Measurements from ENCODE around the gene PPP1R9B.

PPP1R9B gene

GRCh38 chr17:50187751-50188530 is 37.5 kb upstream of the PPP1R9B start:
- no peak for DNase-seq (ENCODE audit: low spot score)

DNA sequence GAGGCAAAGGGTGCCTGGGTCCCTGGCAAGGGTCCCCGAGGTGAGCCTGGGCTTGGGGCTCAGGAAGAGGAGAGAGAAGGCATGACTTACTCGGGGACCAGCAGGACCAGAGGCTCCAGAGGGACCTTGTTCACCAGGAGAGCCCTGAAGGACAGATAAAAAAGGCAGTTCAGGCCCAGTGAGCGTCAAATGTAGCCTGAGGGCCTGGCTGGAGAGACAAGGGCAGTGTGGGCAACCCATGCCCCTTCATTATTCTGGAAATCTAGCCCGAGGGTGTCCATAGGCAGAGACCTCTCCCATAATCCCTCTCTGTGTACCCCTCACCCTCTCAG is 36.9 kb upstream of the PPP1R9B start:
- no peak for DNase-seq (ENCODE audit: low spot score)

DNA sequence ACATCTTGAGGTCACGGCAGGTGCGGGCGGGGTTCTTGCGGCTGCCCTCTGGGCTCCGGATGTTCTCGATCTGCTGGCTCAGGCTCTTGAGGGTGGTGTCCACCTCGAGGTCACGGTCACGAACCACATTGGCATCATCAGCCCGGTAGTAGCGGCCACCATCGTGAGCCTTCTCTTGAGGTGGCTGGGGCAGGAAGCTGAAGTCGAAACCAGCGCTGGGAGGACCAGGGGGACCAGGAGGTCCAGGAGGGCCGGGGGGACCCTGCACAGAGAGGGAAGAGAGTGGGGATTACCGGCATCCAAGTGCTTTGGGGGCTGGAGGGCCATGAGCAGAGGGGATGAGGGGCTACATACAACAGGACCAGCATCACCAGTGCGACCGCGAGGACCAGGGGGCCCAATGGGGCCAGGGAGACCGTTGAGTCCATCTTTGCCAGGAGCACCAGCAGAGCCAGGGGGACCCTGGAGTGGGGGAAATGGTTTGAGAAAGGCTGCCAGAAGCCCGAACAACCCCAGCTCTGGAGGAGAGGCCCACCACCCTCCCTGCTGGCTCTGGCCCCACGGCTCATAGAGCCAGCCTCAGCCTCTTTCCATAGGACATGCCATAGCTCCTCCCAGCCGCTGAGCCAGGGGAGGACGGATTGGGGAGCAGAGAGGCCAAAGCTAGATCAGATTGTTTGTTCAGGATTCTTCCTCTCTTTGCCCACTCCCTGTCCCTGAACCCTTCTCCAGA is 36.4 kb upstream of the PPP1R9B start:
- no peak for DNase-seq (ENCODE audit: low spot score)

DNA sequence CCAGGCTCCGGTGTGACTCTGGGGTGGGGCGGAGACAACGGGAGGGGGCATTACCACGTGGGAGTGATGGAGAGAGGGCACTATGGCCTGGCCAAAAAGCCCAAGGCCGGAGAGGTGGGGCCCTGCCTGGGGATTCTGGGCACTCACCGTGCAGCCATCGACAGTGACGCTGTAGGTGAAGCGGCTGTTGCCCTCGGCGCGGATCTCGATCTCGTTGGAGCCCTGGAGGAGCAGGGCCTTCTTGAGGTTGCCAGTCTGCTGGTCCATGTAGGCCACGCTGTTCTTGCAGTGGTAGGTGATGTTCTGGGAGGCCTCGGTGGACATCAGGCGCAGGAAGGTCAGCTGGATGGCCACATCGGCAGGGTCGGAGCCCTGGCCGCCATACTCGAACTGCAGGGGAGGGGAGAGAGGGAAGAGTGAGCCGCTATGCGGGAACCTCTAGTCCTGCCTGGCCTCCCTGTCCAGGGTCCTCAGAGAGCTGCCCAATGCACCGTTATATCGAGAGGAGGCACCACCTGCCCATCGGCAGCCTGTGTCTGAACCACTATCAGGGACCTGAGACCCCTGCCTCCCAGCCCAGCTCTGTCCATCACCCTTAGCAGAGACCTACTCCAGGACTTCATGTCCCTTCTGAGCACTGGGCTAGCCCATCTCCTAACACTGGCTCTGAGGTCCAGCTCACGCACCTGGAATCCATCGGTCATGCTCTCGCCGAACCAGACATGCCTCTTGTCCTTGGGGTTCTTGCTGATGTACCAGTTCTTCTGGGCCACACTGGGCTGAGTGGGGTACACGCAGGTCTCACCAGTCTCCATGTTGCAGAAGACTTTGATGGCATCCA is 35.4 kb upstream of the PPP1R9B start:
- DNase-seq (ENCODE audit: low spot score) = no peak

DNA sequence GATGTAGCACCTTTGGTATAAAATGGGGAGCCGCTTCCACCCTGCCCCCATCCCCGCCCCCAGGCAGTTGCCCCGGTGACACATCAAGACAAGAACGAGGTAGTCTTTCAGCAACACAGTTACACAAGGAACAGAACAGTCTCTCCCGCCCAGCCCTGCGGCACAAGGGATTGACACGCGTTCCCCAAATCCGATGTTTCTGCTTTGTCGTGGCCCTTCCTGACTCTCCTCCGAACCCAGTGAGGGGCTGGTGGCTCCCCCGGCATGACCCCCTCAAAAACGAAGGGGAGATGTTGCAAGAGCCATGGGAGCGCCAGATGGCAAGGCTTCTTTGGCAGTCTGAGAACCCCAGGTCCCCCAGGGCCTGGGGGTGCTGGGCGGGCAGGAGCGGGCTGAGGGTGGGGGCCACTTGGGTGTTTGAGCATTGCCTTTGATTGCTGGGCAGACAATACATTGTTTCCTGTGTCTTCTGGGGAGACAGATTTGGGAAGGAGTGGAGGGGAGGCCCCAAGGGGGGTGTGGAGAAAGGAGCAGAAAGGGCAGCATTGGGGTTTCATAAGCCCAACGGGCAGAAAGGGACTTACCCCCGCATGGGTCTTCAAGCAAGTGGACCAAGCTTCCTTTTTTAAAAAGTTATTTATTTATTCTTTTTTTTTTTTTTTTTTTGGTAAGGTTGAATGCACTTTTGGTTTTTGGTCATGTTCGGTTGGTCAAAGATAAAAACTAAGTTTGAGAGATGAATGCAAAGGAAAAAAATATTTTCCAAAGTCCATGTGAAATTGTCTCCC is 34.3 kb upstream of the PPP1R9B start:
- DNase-seq (ENCODE audit: low spot score) = no peak

DNA sequence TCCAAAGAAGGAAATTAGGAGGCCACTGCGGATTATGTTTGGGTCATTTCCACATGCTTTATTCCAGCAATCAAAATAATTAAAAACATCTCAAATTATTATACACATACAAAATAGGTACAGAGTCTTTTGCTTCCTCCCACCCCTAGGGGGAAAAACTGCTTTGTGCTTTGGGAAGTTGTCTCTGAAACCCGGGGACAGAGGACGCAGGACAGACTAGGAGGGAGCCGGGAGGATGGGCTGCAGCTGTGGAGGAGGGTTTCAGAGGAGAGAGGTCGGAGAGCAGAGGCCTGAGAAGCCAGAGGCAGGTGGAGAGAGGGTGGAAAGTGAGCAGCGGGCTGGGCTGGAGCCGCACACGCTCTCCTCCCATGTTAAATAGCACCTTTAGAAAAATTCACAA is 33.6 kb upstream of the PPP1R9B start:
- DNase-seq (ENCODE audit: low spot score) = no peak

GRCh38 chr17:50183421-50183994 is 33.0 kb upstream of the PPP1R9B start:
- no peak for DNase-seq (ENCODE audit: low spot score)

- DNase-seq (ENCODE audit: low spot score) = no peak
Measured at GRCh38 chr17:50182783-50183420, 32.4 kb upstream of the PPP1R9B start.

DNA sequence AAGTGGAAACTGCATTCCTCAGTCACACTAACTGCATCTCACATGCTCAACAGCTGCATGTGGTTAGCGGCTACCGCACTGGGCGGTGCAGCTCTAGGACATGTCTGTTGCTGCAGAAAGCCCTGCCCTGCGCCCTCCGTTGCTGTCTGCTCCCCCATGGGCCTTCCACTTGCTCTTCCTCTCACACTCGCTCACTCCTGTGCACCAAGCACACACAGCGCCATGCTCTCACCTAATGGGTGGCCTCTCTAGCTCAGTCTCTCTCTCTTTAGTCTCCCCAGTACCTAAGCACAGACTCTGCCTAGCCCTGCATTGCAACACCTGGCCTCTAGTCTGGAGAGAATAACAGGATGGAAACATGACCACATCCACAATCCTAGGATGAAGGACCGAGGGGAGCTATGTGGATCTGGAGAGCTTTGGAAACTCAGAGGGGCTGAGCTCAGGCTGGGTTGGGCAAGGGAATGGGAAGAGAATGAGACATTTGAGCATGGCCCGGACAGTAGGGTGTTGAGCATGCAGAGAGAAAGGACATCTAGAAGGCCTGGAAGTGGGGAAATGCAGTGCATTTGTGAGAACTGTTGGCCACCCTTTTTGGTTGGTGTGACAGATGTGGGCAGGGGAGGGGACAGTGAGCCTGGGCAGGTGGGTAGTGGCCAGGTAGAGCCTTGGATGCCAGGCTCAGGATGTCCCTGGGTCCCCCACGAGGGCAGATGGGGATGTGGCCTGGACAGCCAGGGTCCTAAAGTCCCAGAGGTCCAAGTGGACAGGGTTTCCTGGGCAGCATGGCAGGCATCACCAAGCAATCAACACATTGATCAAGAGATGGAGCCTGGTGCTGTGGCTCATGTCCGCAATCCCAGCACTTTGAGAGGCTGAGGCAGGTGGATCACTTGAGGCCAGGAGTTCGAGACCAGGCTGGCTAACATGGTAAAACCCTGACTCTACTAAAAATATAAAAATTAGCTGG is 31.4 kb upstream of the PPP1R9B start:
- no peak for DNase-seq (ENCODE audit: low spot score)

DNA sequence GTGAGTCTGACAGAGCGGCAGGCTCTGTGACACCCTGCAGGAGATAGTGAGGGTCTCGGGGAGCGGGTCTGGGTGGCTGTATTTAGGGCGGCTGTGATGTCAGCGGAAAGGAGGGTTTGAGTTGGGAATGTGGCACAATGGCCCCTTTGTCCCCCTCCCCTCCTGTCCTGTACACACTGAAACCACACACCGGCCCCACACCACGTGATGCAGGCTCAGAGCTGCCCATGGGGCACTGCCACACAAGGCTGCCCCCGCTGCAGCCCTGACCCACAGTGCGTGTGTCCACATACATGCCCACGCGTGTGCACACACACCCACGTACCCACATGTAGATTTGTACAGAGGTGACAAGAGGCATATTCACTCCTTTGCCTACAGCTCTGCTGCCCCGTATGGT is 30.7 kb upstream of the PPP1R9B start:
- no peak for DNase-seq (ENCODE audit: low spot score)

- no peak for DNase-seq (ENCODE audit: low spot score)
Measured at GRCh38 chr17:50180620-50181019, 30.1 kb upstream of the PPP1R9B start.

DNA sequence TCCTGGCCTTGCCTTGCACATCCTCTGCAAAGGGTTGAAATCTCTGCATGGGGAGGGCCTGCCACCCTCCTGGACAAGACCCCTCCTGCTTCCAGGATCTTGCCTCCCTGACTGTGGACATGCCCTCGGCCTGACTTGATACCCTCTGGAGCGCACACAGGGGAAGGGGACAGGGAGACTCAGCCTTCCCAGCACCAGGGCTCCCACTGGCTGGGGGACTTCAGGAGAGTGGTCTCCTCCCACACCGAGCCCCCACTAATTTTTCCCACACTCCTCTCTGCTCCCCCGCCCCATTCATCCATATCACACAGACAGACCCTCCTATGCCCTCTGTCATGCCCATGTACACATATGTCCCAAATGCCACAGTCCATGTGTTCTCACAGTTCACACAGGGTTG is 29.6 kb upstream of the PPP1R9B start:
- DNase-seq (ENCODE audit: low spot score) = no peak

GRCh38 chr17:50177983-50178834 is 27.7 kb upstream of the PPP1R9B start:
- peak; percentile 88 for DNase-seq (ENCODE audit: low spot score)

DNA sequence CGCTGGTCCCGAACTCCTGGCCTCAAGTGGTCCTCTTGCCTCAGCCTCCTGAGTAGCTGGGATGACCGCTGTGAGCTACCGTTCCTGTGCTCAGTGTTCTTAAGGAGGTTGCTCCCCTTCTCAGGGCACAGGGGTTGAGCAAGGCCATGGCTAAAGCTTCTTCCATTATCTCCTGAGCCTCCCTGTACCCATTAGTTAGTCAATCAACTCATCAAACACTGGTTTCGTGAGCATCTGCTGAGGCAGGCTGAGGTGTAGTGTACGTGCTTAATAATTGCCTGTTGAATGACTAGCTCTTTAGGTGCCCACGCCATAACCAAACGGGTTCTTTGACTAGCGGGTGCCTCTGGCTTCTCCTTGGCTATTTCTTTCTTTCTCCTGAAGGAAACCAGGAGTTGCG is 27.0 kb upstream of the PPP1R9B start:
- no peak for DNase-seq (ENCODE audit: low spot score)

GRCh38 chr17:50176559-50177357 is 26.3 kb upstream of the PPP1R9B start:
- DNase-seq (ENCODE audit: low spot score) = no peak

DNA sequence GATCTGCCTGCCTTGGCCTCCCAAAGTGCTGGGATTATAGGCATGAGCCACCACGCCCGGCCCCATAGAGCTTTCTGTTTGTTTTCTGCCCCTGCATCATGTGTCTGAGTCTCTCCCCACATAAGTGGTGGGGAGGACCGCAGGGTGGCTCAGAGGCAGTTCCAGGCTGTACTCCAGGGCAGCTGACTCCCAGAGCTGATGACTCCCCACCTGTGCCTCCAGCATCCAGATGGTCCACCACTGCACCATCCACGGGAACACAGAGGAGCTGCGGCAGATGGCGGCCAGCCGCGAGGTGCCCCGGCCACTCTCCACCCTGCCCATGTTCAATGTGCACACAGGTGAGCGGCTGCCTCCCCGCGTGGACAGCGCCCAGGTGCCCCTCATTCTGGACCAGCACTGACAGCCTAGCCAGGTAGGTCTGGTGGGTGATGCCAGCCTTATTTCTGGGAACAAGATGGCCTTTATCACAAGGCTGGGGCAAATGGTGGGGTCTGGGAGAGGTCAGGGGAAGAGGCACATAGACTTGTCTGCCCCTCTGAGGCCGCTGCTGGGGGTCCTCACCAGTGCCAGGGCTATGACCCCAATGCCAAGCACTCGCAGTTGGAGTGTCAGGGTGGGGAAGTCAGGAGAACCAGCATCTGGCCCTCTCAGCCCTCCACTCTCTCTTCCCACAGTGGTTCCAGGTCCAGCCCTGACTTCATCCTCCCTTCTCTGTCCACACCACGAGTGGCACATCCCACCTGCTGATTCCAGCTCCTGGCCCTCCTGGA is 24.7 kb upstream of the PPP1R9B start:
- DNase-seq (ENCODE audit: low spot score) = no peak

- DNase-seq (ENCODE audit: low spot score) = no peak
Measured at GRCh38 chr17:50174444-50174843, 24.0 kb upstream of the PPP1R9B start.

Measured in AG08396 (cell line).